Effector CD4-positive, alpha-beta T cell (primary cell): ENCODE data around the gene GPC3.
"Not testable (repeated sequence)": the region's sequence is repeated elsewhere in the genome, so short reads cannot be mapped to it uniquely, and the experiment has no call there.

ENCODE experiments used
- DNase-seq: peaks from one replicate; pipeline ENCODE4 v3.0.0-alpha.2; 2020

GPC3 gene

GRCh38 chrX:133640161-133641015 lies 345.0 kb downstream of the GPC3 start:
- no peak for DNase-seq

DNA sequence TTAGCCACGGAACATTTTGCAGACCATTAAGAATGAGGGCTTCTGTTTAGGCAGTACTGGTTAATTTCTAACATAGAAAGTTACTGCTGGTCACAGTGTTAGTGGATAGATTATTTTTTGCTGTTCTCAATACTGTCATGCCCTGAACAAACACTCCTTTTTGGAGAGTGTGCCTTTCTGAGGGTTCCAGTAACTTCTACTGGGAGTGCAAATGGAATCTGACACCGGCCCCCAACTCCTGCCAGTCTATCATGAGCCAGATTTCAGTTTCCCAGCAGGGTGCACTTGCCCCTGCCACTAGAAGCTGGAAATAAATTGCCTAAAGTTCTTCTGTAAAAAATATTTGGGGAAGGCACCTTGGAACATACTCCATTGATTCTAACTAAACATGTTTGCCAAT lies 345.7 kb downstream of the GPC3 start:
- no peak for DNase-seq

DNA sequence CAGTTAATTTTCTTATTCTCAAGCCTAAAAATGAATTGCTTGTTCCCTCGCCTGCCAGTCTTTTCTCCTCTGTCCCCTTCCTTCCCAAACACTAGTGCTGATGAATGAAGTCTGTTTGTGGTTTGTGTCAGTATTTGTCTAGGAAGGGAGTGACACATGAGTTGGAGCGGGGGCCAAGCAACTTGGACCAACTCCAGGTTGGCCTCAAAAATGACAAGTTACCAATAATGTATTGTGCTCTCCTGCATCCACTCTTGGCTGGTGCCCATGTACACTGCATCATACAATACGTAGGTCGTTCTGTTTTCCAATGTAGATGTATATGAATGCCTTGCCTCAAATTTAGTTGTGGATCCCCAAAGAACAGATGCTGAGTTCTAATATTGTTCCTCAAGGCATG lies 347.1 kb downstream of the GPC3 start:
- DNase-seq: no peak

- no peak for DNase-seq
Measured at GRCh38 chrX:133637765-133638164, 347.6 kb downstream of the GPC3 start.

DNA sequence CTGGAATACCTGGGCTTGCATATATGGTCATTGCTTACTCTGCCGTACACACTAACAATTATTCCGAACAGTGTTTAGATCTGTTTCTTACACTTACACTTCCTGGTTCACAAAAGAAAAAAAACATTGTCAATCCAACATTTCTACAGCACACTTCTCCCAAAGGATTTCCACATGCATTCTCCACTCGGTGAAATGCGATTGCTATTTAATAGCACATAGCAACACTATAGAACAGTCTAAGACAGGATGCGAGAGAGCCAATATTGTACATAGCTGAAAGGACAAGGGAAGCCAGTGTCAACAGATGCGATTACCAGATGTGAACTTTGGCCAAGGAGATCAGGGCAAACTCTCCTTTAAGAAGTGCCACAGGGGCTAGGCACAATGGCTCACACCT lies 349.4 kb downstream of the GPC3 start:
- no peak for DNase-seq

GRCh38 chrX:133634416-133634815 lies 351.0 kb downstream of the GPC3 start:
- no peak for DNase-seq

DNA sequence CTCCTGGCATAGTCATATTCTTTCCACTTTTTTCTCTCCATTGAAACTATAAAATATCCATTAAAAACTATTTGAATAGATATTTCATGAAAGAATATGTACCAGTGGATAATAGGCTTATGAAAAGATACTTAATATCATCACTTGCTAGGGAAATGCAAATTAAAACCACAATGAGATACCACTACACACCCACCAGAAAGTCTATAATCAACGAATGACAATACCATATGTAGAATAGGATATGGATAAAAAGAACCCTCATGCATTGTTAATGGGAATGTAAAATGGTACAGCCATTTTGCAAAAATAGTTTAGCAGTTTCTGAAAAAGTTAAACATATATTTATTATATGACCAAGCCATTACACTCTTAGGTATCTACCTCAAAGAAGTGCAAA lies 351.4 kb downstream of the GPC3 start:
- DNase-seq: no peak

DNA sequence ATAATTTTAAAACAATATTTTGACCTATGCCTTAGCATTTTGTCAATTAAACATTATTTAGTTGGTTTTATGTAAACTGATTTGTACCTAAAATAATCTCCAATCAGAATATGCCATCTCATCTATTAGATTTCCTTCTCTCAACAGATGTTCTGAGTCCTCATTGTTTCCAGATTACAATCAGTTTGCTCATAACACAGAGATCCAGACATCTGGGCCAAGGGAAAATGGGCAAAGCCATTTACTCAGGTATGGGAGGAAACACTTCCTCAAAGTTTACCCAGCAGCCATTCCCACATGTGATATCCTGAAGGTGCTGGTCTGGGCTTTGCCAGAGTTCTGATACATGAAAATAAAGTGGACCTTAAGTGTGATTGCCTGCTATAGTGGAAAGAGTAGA lies 352.2 kb downstream of the GPC3 start:
- no peak for DNase-seq

GRCh38 chrX:133630362-133630761 lies 355.0 kb downstream of the GPC3 start:
- no peak for DNase-seq

DNA sequence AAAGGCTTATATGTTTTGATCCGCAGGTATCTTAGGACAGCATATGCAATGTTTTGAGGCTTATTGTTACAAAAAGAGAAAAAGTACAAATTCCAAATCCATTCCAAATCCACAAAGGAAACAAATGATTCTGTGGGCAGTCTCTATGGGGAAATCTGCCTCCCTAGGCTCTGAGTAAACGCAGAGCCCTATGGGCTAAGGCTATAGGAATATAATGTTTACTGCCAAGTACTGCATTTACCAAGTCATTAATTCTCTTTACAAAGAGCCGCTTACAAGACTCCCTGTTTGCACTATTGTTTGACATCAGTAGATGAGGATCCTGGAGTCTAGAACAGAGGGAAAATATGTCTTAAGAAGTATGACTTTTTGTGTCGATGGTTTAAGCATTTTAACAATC lies 357.7 kb downstream of the GPC3 start:
- no peak for DNase-seq

DNA sequence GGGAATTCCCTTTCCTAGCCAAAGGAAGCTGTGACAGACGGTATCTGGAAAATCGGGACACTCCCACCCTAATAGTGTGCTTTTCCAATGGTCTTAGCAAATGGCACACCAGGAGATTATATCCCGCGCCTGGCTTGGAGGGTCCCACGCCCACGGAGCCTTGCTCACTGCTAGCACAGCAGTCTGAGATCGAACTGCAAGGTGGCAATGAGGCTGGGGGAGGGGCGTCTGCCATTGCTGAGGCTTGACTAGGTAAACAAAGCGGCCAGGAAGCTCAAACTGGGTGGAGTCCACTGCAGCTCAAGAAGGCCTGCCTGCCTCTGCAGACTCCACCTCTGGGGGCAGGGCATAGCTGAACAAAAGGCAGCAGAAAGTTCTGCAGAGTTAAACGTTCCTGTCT lies 364.0 kb downstream of the GPC3 start:
- not testable (repeated sequence) for DNase-seq

DNA sequence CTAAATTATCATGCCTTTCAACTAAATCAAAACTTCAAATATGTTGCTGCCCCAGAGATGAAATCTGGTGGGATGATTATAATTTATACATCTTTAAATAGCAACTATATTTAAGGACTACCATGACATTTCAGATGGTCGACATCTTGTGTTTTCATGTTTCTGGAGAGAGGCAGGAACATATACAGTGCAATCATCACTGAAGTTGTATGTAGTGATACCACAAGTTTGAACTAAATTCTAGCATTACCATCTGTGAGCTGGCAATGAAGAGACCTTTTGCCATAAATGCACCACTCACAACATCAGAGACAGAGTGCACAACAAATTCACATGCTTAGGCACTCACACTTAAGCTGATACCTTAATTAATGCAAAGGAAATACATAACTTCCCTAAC lies 373.7 kb downstream of the GPC3 start:
- DNase-seq: no peak

DNA sequence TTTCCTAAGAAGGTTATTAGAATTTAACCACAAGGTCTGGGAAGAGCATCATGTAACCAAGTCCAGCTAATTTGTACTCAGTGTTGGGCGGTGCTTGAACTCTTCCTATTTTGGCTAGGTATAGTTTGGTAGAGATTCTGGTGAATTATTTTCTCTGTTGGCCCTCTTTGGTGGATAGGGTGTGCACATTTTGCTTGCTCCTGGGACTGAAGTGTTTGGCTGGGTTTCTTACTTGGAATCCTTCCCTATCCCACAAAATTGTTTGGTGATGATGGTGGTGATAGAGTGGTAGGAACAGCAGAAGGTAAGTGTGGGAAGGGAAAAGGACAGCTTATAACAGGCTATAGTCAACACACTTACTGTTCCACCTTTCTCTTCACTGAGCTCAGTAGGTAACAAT lies 375.3 kb downstream of the GPC3 start:
- DNase-seq: no peak

DNA sequence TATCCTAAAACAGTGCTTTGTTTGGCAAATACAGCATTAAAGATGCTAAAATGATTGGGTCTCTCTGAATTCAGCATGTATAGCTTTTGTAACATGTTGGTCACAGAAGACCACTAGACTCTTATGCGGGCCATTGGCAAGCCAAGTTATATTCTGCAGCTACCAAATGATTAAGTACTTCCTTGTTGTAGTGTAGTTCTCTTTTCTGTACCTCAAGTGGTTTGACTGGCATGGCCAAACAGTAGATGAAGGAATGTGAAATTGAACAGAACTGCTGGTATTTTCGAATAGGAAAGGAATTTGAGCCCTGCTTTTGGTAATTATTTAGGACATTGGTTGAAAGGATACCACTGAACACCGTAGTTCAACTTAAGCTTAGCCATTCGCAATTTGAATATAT lies 376.2 kb downstream of the GPC3 start:
- no peak for DNase-seq

DNA sequence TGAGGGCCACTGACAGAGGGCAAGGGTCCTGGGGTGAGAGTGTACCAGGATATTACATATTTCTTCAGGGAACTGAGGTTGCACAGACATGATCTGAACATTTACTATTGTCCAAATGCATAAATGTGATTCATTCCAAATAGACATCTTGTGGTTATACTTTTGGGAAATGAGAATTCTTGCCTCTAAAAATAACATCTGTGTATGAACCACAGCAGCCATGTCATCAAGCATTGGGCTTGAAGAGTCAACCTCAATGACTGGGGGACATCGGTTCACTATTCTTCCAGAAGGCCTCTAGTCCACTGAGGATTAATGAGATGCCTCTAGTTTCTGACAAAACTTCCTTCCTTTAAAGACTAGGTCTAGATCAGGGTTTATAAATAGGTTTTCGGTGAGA lies 377.0 kb downstream of the GPC3 start:
- DNase-seq: no peak

- no peak for DNase-seq
Measured at GRCh38 chrX:133607419-133608348, 377.7 kb downstream of the GPC3 start.

DNA sequence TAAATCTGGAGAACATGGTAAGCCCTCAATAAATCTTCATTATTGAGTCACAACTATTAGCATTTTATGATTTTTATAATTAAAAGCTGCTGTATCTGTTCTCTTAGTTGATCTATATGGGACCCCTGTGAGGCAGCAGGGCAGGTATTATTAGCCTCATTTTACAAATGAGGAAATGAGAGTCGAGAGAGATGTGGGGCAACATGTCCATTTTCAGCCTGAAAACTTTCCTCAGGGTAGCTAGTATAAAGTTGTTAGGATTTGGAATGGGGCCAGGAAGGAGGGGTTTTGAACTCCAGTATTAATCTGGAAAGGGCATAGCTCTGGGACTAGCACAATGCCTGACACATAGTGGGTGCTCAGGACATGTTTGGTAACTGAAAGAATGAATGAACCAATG lies 378.4 kb downstream of the GPC3 start:
- no peak for DNase-seq

DNA sequence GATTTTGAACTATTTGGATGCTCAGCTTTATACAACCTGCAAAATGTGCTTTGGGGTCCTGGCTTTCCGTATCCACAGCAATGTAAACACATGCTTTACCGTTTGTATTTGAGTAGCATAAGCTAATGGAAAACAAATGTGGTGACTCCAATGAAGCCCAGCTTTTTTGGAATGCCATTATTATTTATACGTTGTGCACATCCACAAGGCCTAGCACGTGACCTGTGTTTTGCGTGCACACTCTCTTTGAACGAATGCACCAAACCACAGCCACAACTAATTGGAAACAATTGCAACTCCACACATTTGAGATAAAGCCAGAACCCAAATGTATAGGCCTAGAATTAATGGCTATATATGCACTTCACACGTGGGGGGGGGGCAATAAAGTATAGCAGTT lies 380.6 kb downstream of the GPC3 start:
- DNase-seq: no peak

DNA sequence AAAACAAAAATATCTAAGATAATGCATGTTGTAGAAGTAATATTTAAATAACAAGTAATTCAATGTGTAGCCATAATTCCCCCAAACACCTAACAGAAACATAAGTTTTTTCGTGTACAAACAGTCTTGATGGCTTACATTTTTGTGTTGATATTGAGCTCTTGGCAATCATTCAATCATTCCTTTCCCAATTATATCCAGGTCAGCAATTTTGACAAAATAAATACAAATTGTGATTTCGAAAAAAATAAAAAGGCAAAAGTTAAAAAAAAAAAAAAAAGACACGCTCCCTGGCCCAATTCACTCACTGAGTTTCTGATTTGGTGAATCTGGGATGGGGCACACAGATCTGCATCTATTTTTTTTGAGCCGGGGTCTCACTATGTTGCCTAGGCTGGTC lies 382.5 kb downstream of the GPC3 start:
- no peak for DNase-seq

DNA sequence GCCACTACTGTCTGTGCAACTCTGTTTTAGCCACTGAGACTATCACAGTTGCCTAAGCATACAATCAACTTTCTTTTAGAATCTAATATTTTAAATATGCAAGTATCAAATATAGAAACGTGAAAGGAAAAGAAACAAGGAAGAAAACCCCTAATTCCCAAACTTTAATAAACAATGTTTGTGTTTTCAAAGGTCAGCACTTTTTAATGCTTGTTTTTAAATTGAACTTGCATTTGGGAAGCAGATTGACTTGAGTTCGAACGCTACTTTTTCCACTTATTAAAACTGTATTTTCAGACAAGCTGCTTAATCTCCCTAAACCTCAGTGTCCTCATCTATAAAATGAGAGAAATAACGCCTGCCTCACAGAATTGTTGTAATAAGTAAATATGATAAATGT lies 384.3 kb downstream of the GPC3 start:
- DNase-seq: no peak

DNA sequence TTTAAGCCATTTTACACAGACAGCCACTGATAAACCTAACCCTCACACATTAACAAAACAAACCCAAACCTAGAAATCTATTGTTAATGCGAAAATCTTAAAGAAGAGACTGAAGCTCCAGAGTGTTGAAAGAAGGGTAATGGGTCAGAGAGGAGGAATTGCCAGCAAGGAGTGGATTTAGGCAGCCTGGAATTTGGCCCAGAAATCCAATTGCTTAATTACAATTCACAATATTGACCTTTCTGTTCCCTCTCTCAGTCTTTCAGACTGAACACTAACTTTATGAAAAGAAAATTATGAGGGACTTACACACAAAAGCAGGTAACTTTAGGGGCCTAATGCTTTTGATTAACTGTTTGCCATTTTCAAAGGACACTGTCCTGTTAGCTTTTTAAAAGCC lies 384.9 kb downstream of the GPC3 start:
- DNase-seq: no peak

DNA sequence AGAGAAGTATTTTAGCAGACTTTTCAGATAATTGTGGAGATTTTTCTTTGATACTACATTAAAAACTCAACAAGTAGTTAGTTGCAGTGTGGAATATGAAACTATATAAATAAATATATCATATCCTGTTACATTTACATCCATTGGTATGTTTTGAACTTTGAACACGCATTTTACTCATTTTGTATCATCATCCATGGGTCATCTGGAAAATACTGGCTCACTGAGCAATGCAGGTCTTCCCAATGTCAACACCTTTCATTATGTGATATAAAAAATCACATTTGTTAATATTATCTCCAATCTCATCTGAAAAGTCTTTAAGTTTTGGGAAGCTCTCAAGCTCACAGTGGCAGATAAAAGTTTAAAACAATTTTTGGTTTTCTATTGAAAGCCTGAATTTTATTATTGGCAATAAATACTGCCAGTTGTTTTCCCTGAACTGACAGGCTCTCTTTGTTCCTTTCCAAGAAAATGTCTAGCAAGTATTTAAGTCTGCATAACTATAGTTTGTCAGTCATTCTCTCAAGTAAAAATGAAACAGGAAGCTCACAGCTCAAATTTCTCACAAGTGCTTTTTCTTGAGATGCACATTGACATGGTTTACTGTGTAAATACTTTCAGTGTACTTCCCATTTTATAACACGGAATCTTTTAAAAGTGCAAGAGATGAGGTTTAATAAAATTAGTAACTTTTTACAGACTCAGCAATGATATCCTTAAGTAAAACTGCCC lies 386.6 kb downstream of the GPC3 start:
- no peak for DNase-seq

DNA sequence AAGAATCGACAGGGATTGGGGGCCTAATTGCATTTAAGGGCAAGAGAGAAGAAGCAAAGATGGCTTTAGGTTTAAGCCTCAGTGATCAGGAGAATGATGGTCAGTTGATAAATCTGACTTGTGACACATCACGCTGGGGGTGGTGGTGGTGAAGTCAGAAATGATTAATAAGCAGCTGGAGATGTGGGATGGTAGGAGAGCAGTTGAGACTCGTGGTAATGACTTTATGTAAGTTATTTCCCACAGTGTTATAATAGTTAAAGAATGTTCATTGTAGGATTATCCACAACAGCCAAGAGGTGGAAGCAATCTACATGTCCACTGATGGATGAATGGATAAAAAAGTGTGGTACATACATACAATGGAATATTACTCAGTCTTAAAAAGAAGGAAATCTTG lies 391.2 kb downstream of the GPC3 start:
- DNase-seq: no peak
